HG03521 (cell line): Measurements from ENCODE around the gene DGKG.

ENCODE experiments used
- ATAC-seq: cut with Tn5 transposase; IDR thresholded peaks from one replicate; pipeline ENCODE4 v1.9.1; 2021; ENCODE audit warnings: mild to moderate bottlenecking, moderate library complexity; ENCODE audit not compliant: unreplicated experiment

The DGKG gene

DNA sequence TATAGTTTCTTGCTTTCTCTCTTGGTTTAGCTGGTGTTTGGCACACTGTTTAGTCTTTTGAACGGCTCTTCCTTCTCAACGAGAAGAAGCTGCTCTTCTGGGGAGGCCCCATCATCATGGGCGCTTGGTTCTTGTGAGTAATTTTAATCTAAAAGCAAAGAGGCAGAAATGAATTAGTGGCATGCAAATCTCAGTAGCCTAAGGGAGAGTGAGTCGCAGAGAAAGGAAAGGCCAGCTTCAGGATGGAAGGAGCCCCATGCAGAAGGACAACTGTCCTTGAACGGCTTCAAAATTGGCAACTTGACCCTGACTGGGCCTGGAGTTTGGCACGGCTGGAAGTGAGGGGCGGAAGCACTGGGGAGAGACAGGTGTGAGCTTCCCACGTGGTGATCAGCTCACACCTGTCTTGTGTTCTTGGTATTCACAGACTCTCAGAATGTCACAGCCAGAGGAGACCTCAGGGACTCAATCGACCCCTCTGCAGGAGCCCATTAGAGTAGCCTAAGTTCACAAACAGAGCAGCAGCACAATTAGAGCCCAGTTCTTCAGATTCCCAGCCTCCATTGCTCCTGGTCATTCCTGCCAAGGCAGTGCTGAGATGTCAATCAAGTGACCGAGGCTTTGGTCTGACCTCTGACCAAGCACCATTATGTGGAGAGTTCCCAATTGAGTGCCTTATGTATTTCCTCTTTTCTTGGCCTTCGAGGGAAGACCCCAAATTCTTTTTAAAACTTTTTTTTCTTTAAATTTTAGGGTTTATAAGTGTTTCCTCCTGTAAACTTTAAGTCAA is 211.8 kb downstream of the DGKG start:
- no peak for ATAC-seq

- ATAC-seq, result no peak
These were observed 212.6 kb downstream of the DGKG start for GRCh38 chr3:186149319-186149960.

GRCh38 chr3:186144257-186144656 is 217.8 kb downstream of the DGKG start:
- ATAC-seq, result no peak

DNA sequence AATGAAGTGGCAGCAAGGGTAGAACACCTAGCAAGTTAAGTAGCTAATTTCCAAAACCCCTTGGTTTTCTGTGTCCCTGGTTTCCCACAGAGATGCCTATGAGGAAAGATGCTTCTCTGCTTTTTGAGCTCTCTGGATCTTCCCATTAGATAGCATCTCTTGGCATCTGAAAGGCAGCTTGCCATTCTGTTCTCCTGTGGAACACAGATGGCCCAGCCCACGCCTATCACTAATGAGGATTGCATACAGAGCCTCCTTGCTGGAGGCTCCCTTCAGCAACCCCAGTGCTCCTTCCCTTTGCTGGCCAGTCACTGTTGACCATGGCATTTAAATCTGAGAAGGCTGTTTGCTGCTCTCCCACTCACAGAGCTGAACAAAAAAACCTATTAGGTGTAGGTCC is 218.8 kb downstream of the DGKG start:
- no peak for ATAC-seq

DNA sequence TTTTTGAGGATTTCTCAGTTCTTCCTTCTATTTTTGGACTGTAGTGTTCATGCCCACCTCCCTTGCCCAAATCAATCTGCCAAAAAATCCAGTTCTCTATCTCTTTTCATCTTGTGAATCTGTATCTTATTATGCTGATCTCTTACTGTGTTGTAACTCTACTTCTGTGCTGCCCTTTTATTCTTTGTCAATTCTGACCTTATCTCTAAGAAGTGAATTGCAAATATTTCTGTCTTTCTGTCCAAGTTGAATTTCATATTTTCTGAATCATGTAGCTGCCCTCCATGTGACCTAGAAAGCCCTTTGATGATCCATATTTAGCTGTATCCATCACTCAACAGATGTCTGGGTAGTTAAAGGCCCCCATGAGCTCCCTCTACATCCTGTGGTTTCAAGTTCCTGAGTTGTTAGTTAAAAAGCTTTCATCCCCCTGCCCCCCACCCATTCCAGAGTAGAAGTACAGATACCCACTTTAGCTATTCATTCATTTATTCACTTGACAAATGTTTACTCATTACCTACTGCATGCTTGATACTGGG is 219.6 kb downstream of the DGKG start:
- no peak for ATAC-seq

DNA sequence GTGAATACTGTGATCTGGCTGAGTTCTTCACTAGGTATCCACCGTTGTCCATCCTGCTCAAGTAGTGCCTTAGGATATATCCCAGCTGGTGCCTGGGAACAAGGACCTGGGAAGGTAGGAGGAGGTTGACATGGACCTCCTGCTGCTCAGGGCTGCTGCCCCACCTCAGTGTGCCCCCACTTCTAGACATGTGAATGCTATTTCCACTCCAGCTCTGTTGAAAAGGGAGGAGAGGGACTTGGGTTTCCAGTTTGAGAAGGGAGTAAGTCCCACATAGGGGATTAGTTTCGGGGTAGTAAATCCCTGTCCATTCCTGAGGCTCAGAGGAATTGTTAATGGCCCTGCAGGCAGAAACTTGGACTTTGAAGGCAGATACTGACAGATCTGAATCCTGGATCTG is 220.2 kb downstream of the DGKG start:
- ATAC-seq, result no peak

DNA sequence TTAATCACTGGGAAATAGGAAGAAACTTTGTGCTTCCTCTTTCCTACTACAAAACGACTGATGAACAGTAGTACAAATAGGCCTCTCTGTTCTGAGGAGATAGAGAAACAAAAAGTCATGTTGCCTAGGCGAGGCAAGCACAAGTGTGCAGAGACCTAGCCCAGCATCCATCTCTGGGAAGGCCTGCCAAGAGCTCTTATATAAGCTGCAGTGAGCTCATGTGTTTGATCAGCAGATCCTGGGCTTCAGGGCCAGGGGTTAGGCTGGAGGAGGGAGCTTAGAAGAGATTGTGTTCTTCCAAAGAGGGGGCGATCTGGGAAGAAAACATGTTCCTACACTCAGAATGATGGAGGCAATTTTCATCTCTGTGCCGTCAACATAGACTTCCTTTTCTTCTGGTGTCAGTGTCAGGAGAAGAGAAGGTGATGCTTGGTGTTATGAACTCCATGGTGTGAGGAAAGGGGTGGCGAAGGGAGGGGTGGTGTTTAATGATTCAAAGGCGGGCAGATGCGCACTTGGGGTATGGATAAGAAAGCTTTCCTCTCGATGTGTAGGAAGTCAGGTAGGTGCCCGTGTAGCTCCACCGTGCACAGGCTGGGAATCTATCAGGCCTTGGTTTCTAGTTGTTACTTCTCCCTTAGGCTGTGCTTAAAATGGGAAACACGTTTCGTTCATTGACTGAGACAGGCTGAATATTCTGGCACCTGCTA is 223.6 kb downstream of the DGKG start:
- no peak for ATAC-seq

DNA sequence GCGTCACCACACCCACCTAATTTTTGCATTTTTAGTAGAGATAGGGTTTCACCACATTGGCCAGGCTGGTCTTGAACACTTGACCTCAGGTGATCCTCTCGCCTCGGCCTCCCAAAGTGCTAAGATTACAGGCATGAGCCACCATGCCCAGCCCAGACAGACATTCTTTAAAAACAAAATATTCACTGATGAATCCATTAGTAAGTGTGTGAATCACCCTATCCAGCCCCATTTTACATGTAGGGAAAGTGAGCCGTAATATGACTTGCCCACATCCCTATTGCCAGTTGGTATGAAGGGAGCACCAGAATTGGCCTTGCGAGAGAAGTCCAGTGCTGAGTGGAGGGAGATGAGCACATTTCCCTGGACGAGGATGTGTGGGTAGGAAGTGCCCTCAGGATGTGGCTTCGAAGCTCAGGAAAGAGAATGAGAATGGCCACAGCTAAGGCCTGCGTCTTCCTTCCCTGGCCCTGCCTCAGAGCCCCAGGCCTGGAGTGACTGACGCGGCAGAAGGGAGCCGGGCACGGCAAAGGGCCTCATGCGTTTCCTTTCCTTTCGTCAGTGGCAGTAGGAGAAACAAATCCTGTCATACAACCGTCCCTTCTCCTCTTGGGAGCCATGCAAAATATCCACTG is 224.9 kb downstream of the DGKG start:
- no peak for ATAC-seq

GRCh38 chr3:186133980-186134379 is 228.1 kb downstream of the DGKG start:
- no peak for ATAC-seq

- no peak for ATAC-seq
These were observed 229.5 kb downstream of the DGKG start for GRCh38 chr3:186132487-186132886.

DNA sequence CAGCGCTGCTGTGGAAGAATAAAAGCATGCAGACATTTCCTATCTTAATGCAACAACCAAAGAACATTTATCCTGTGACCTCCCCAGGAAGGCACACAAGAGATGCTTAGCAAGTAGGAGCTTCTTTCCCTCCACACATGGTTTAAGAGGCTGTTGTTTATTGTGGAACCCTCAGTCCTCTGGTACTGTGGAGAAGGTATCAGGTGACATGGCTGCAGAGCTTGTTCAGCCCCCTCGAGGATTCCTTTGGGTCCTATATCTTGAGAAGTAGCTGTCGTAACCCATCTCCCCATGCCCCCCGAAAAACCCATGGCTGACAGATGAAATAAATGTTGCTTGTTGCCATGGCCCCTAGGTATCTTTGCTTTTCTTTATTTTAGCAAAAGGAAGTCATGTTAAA is 232.8 kb downstream of the DGKG start:
- no peak for ATAC-seq

GRCh38 chr3:186128158-186128557 is 233.9 kb downstream of the DGKG start:
- ATAC-seq, result no peak

GRCh38 chr3:186127463-186127862 is 234.6 kb downstream of the DGKG start:
- ATAC-seq, result no peak

DNA sequence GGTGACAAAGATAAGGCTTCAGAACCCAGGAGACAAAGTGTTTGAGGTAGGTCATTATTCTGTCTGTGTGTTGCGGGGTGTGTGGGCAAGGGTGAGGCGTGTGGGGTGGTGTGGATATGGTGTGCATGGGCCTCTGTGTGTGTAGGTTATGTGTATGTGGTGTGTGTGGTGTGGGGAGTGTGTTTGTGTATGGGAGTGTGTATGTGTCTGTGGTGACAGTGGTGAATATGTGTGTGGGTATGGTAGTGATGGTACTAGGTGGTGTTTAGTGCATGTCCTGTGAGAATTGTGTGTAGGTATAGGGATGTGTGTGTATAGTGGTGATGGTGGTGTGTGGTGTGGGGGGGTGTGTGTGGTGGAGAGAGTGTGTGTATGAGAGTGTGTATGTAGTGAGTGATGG is 236.9 kb downstream of the DGKG start:
- ATAC-seq, result no peak

GRCh38 chr3:186124592-186124991 is 237.4 kb downstream of the DGKG start:
- ATAC-seq, result no peak

- ATAC-seq, result no peak
These were observed 239.0 kb downstream of the DGKG start for GRCh38 chr3:186123012-186123411.

GRCh38 chr3:186121968-186122367 is 240.1 kb downstream of the DGKG start:
- ATAC-seq, result no peak

- no peak for ATAC-seq
These were observed 240.8 kb downstream of the DGKG start for GRCh38 chr3:186121278-186121677.

- no peak for ATAC-seq
These were observed 242.5 kb downstream of the DGKG start for GRCh38 chr3:186119499-186119898.

GRCh38 chr3:186118692-186119091 is 243.3 kb downstream of the DGKG start:
- ATAC-seq, result no peak

DNA sequence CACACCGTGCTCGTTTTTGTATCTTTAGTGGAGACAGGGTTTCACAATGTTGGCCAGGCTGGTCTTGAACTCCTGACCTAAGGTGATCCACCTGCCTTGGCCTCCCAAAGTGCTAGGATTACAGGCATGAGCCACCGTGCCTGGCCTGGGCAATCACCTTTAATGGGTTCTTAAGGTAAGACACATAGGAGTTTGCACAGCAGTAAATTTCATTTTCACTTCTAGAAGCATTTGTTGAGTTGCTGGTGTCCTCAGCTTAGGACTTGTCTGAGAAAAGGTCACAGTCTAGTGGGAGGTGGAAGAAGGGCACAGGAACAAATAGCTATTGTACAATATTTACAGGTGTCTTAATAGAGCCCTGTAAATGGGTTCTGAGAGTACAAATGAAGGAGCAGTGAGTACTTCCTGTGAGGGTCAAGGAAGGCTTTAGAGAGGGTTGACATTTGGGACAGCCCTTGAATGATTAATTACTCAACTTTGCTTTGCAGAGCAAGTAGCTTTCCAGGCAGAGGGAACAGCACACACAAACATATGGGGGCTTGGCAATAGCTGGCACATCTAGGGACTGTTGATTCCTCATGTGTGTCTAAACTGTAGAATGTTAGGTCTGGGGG is 244.4 kb downstream of the DGKG start:
- no peak for ATAC-seq
